ENCODE results near the gene NLN.

DNA sequence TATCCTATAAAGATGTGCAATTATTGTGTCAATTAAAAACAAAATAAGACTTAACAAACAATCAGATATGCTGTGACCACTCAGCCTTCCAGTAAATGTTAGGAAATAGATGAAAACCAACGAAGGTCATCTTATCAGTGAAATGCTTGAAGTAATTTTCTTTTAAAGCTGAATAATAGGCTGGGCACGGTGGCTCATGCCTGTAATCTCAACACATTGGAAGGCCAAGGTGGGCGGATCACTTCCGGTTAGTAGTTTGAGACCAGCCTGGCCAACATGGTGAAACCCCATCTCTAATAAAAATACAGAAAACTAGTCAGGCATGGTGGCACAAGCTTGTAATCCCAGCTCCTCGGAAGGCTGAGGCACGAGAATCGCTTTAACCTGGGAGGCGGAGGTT, 31.2 kb downstream of the NLN start:
- TF ChIP-seq, protein P1, sequence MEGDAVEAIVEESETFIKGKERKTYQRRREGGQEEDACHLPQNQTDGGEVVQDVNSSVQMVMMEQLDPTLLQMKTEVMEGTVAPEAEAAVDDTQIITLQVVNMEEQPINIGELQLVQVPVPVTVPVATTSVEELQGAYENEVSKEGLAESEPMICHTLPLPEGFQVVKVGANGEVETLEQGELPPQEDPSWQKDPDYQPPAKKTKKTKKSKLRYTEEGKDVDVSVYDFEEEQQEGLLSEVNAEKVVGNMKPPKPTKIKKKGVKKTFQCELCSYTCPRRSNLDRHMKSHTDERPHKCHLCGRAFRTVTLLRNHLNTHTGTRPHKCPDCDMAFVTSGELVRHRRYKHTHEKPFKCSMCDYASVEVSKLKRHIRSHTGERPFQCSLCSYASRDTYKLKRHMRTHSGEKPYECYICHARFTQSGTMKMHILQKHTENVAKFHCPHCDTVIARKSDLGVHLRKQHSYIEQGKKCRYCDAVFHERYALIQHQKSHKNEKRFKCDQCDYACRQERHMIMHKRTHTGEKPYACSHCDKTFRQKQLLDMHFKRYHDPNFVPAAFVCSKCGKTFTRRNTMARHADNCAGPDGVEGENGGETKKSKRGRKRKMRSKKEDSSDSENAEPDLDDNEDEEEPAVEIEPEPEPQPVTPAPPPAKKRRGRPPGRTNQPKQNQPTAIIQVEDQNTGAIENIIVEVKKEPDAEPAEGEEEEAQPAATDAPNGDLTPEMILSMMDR (IDR thresholded peaks at IDR 0.05; ENCODE audit: poor library complexity): no peak
- no peak for TF ChIP-seq EZH2 (IDR thresholded peaks at IDR 0.05; ENCODE audit: borderline replicate concordance)

All from hepatocyte (in vitro differentiated cells).